Stimulated activated CD4-positive, alpha-beta T cell treated with anti-CD3 and anti-CD28 coated beads, Interleukin-4, amount 100 ng/mL, for 4 hours (primary cell): ENCODE results near the gene ITM2B.
"Not testable (repeated sequence)": the region's sequence is repeated elsewhere in the genome, so short reads cannot be mapped to it uniquely, and the experiment has no call there.

Experiments
- DNase-seq, 2 experiments: peaks; one replicate each; pipeline ENCODE4 v3.0.0-alpha.2; 2020

ITM2B gene

GRCh38 chr13:48233046-48233888 is at the start of gene ITM2B:
TSS of gene ITM2B (plus strand) at chr13:48233206. CDS start at chr13:48233361, 155 bp downstream.
- DNase-seq = peak; percentile 57 to 60

GRCh38 chr13:48184260-48184659 is 48.7 kb upstream of the ITM2B start:
- DNase-seq = no peak

GRCh38 chr13:48185018-48185417 is 48.0 kb upstream of the ITM2B start:
- no peak for DNase-seq

- no peak for DNase-seq
These were observed 46.3 kb upstream of the ITM2B start for GRCh38 chr13:48186722-48187121.

- DNase-seq = no peak
These were observed 44.9 kb upstream of the ITM2B start for GRCh38 chr13:48188131-48188530.

GRCh38 chr13:48188601-48189000 is 44.4 kb upstream of the ITM2B start:
- no peak for DNase-seq

- DNase-seq = no peak
These were observed 43.8 kb upstream of the ITM2B start for GRCh38 chr13:48189171-48189570.

- no peak for DNase-seq
These were observed 40.5 kb upstream of the ITM2B start for GRCh38 chr13:48192411-48192935.

GRCh38 chr13:48194379-48194754 is 38.6 kb upstream of the ITM2B start:
- no peak for DNase-seq

- no peak for DNase-seq
These were observed 33.5 kb upstream of the ITM2B start for GRCh38 chr13:48199404-48199946.

- no peak for DNase-seq
These were observed 32.0 kb upstream of the ITM2B start for GRCh38 chr13:48201044-48201443.

- DNase-seq = not testable (repeated sequence)
These were observed 25.8 kb upstream of the ITM2B start for GRCh38 chr13:48207207-48207606.

GRCh38 chr13:48210178-48210577 is 22.8 kb upstream of the ITM2B start:
- no peak for DNase-seq

- no peak for DNase-seq
These were observed 18.4 kb upstream of the ITM2B start for GRCh38 chr13:48214519-48215121.

- not testable (repeated sequence) for DNase-seq
These were observed 17.3 kb upstream of the ITM2B start for GRCh38 chr13:48215511-48216203.

- DNase-seq = no peak
These were observed 16.7 kb upstream of the ITM2B start for GRCh38 chr13:48216204-48216711.

GRCh38 chr13:48220592-48220980 is 12.4 kb upstream of the ITM2B start:
- DNase-seq = no peak

GRCh38 chr13:48220981-48221685 is 11.9 kb upstream of the ITM2B start:
- no peak for DNase-seq

GRCh38 chr13:48221686-48222187 is 11.3 kb upstream of the ITM2B start:
- no peak for DNase-seq

- DNase-seq = no peak
These were observed 10.4 kb upstream of the ITM2B start for GRCh38 chr13:48222358-48223301.

- DNase-seq = no peak
These were observed 8.3 kb upstream of the ITM2B start for GRCh38 chr13:48224701-48225100.
